HepG2 (cell line): ENCODE measurements around the gene FRMD3.

Experiments used
- RAD21 ChIP-seq: fragments of 450-650 bp; formaldehyde crosslinking; IDR thresholded peaks from 2 replicates; pipeline ENCODE4 v1.5.0; 2020; ENCODE audit warnings: mild to moderate bottlenecking
- TF ChIP-seq, protein P1 (sequence below): sonication (generic); formaldehyde crosslinking; IDR thresholded peaks from 2 replicates; pipeline ENCODE4 v1.4.0; 2020; ENCODE audit warnings: missing genetic modification reagents, borderline replicate concordance

DNA sequence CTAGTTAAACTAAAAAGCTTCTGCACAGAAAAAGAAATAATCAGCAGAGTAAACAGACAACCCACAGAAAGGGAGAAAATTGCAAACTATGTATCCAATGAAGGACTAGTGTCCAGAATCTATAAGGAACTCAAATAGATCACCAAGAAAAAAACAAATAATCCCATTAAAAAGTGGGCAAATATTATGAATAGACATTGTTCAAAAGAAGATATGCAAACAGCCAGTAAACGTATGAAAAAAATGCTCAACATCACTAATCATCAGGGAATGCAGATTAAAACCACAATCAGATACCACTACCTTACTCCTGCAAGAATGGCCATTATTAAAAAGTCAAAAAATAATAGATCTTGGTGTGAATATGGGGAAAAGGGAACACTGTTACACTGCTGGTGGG lies 119.9 kb downstream of the FRMD3 start:
- no peak for TF ChIP-seq RAD21 (CRISPR knock-in tag)
- TF ChIP-seq, protein P1, sequence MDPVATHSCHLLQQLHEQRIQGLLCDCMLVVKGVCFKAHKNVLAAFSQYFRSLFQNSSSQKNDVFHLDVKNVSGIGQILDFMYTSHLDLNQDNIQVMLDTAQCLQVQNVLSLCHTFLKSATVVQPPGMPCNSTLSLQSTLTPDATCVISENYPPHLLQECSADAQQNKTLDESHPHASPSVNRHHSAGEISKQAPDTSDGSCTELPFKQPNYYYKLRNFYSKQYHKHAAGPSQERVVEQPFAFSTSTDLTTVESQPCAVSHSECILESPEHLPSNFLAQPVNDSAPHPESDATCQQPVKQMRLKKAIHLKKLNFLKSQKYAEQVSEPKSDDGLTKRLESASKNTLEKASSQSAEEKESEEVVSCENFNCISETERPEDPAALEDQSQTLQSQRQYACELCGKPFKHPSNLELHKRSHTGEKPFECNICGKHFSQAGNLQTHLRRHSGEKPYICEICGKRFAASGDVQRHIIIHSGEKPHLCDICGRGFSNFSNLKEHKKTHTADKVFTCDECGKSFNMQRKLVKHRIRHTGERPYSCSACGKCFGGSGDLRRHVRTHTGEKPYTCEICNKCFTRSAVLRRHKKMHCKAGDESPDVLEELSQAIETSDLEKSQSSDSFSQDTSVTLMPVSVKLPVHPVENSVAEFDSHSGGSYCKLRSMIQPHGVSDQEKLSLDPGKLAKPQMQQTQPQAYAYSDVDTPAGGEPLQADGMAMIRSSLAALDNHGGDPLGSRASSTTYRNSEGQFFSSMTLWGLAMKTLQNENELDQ (CRISPR knock-in tag) = no peak
